Renal cortical epithelial cell (primary cell): Measurements from ENCODE around the gene KCNK2. TPM values are rescaled to one million over a fixed set of nuclear protein-coding genes. Genes with fewer than 3 reads are reported as not detected.

ENCODE experiments used
- DNase-seq: peaks from one replicate; pipeline ENCODE4 v3.0.0-alpha.2; 2011; ENCODE audit warnings: low read depth
- total RNA-seq: library from RNA; depleted of rRNA; stranded (reverse); fragments of >200 nt; gene quantifications from 2 replicates; pipeline ENCODE4 v1.2.3, GENCODE V29; 2014

The KCNK2 gene
- total RNA-seq, 1 donor from 2014 or later = 0.25 TPM

DNA sequence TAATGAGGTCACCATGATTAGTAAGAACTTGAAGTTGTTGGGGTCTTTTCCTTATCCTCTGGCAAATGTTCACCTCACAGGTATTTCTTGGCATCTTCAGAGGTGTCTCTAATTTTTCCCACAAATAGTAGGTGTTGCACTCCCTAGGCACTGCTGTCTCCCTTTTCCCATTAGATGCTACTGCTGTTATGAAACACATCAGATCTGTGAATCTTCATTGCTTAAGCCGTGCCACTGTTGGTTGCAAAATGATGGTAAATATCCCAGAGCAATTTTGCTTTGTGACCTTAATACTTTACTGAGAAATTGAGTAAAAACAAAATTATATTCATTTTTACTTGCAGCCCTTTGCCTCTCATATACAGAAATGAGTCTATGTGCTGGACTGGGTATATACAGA, 169.6 kb downstream of the KCNK2 start:
- no peak for DNase-seq

DNA sequence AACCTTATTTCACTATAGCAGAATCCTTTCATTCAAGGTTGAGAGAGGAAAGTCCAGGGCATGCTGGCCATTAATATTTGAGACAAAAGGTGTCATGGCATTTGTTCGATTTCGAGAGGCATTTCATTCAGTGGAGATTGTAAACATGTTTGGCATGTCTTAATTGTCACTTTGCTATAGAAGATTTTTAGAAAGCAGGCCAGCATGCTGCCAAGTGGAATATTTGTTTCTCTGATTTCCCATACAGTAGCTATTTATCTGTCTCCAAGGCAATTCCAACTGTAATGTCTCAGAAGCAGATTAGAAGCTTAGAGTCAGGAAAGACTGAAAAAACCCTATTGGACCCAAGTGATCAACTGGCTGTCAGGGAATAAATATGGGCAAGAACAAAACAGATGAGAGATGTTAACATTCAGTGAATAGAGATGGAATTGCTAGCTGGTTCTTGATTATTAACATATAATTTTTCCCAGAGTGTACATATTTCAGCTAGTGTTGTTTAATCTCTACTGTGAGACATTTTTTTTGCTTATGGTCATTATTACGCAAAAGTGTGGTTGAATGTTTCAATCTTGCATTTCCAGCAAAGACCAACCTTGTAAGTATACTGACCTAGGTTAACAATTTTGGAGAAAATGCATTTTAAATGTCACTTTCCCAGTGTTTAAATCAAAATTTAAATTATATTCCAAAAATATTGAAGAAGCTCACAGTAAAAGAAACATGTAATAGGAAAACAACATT, 174.6 kb downstream of the KCNK2 start:
- no peak for DNase-seq

DNA sequence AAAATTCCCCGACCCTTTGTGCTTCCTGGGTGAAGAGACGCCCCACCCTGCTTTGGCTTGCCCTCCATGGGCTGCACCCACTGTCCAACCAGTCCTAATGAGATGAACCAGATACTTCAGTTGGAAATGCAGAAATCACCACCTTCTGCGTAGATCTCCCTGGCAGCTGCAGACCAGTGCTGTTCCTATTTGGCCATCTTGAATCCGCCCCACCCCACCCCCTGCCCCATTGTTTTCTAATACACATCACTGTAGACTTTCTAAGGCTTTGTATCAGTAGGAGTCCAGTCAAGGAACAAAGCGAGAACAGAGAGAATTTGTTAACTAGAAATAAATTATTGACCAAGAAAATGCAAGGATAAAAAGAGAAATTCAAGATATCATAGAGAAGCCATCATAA, 178.2 kb downstream of the KCNK2 start:
- DNase-seq = no peak

DNA sequence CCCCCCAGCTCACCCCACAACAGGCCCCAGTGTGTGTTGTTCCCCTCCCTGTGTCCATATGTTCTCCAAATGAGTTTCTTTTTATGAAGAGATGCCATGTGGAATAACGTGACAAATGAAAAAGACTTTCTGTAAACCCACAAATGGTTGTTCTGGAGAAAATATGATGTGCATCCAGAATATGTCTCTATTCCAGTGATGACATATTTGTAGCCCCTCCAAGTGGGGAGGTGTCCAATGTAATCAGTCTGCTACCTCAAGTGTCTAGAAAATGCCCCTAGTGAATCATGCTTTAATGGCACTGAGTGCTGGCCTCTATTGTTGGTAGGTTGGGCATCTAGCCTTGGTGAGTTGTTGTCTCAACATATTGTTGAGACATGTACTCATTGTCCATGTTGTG, 179.6 kb downstream of the KCNK2 start:
- no peak for DNase-seq

DNA sequence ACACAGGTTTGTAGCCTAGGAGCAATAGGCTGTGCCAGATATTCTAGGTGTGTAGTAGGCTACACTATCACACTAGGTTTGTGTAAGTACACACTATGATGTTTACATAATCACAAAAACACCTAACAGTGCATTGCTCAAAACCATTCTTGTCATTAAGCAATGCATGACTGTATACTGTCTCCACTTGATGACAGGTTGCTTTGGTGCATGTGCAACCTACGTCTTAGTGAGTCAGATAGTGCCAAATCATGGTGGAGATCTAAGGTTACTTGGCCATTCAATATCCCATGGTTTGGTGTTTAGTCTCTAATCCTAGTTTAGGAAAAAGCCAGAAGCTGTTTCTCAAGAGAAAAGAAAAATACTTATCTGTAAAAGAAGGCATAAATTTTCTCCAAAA, 181.1 kb downstream of the KCNK2 start:
- DNase-seq = no peak

DNA sequence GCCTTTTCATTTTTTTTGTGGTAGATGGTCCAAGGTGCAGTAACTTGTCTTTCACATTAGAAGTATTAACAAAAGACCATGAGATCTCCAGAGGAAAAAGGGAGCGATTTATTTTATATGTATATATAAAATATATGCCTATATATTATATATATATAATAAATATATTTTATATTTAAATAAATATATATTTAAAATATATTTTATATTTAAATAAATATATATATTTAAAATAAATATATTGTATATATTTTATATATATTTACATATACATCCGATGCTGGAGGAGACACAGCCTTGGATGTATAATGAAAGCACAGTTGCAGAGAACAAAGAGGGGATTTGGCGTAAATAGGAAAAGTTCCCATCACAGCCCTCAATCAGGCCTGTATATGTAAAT, 182.1 kb downstream of the KCNK2 start:
- no peak for DNase-seq

DNA sequence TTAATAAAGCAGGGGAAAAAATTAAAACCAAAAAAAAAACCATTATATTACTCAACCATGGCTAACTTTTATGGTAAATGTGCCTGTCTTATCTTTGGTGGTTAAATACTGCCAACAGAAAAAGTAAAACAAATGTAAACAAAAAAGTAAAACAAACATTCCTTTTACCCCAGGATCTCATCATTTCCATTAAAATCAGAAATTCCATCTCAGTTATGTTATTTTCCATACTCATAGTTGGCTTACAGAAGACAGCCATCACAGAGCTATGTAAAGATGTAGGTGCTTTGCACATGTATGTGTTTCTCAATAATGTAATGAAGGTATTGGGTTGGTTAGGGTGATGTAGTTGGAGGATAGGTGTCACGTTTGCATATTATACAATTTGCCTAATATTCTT, 185.0 kb downstream of the KCNK2 start:
- no peak for DNase-seq

DNA sequence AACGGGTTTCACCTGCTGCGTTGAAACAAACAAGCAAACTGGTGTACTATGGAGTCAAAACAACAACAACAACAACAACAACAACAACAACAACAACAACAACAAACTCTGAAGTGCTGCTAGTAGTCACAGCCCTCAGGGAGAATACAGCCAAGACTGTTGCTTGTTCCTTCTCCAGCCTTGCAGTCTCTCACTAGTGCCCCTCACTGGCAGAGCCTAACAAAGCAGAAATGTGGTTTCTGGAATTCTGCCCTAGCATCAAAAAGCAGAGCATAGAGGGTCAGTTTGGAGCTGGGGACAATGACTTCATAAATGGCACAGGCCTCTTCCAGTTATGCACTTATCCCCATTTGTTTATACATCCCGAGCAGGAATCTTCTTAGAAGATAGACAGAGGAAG, 187.4 kb downstream of the KCNK2 start:
- DNase-seq = no peak

DNA sequence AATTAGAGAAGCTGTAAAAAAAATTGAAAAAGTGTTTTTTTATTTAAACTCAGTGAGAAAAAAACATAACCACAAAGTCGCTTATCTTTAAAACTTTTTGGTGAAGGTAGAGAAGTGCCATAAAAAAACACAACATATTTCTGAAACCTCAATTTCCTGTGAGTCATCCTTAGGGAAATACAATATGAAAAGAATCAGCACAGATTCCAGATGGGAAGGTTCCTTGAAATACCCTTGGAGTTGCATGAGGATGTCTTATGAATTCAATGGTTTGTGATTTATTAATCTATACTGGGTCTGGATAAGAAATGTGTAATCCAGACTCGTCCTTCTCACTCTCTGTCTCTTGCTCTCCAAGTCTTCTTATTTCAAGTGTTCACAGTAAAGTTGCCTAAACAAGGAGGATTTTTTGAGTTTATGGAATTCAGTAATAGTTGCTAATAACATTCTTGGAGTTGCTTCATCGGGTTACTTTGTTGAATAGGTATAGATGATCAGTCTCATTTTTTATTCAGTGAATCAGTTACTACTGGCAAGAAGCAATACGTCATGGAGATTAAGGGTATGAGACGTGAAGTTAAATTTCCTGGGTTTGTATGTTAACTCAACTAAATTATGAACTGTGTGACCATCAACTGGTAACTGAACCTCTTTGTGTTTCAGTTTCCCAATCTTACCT, 191.4 kb downstream of the KCNK2 start:
- peak; percentile 74 for DNase-seq

DNA sequence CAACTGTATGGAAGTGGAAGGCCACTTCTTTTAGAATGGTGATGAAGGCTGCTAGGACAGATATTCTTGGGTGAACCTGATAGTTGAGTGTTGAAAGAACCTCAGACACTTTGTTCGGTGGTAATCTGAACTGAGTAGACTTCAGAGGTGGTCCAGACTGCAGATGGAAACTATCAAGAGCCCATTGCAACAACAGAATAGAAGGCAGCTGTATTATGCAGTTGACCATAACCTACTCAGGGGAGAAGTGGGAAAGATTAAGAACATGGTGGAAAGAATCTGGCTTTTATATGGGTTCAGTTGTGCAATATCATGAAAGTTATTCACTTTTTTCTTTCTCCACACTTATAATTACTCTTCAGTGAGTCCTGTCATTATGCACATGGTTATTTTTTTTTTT, 194.0 kb downstream of the KCNK2 start:
- no peak for DNase-seq

DNA sequence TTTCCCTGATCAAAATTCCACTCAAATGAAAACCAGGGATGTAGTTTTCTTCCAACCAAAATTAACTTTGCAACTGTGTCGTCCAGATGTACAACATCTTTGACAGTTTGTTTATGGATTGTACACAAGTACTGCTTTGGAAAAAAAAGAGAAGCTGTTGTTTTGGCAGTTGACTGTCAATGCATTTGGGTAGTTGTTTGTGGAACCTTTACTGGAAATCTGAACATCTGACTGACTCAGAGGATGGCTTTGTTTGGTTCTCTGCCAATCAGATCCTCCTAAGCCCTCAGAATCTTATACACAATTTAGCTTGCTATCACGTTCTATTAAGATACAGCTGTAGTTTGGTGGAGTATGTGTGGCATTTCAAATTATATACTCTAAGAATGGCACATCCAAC, 195.0 kb downstream of the KCNK2 start:
- DNase-seq = peak; percentile 16

DNA sequence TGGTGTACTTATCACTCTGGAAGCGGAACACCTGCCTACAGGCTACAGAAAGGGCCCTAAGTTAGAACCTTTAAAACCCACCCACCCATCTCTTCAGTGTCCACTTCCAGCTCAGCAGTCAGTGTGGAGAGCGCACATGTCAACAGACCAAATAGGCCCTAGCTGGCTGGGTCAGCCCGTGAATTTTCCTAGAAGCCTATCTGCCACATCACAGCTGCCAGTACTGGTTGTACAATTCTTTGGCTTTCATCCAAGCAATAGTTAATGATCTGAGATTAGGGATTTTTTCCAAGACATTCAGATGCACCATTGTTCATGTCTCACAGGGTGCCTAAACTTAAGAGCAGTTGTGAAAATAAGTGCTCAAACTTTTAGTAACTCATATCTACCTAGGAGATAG, 197.1 kb downstream of the KCNK2 start:
- peak; percentile 85 for DNase-seq

DNA sequence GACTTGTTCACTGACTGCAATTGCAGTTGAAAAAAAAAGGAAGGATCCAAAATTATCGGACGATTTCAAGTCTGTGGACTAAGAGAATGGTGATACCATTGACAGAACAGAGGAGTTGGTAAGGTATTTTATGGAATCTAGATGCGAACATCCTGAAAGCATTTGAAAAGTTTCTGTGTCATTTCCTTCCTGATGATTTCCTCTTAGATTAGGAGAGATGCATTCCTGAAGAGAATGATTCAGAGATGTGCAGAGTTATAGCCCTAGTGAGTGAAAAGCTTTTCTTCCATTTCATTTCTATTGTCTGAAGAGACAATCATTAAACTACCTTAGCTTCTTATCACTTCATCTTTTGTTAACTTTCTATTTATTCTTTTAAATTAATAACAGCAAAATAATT, 200.0 kb downstream of the KCNK2 start:
- peak; percentile 14 for DNase-seq

DNA sequence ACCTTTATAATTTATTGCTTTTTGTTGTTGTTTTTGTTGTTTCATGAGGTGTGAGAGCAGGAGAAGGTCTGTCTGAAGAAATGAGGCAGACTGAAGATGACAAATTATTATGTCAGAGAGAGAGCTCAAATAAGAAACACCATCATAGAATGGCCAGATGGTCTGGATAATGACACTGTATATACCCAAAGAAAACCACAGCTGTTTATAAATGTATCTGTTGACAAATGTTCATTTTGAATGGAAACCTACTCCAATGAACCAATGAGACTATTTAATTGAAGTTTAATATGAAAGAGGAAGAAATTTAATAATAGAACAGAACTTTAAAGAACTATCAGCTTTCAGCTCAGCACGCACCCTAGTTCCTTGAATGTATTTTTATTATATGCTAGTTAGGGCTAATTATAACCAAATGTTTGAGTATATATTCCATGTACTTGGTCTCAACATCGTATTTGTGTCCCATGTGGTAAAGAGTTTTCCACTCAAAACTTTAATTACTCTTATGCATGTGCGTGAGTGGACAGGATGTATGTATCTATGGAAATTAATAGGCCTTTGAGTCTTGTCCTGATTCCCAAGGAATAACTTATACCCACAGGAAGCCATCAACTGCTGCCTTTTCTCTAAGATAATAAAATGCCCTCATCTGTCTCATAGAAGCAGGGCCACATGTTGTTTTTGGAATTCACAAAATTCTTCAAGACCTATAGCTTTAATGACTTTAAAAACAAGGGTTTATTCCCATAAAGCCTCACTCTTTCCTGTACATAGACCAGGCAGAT, 202.7 kb downstream of the KCNK2 start:
- no peak for DNase-seq
